DMS153 (cell line): ENCODE data around the gene CLIP1.
"Not testable (repeated sequence)": the region's sequence is repeated elsewhere in the genome, so short reads cannot be mapped to it uniquely, and the experiment has no call there.

Experiments used
- DNase-seq: peaks from one replicate; lab custom pipeline; 2025; lab: John Stamatoyannopoulos, UW

CLIP1 gene

DNA sequence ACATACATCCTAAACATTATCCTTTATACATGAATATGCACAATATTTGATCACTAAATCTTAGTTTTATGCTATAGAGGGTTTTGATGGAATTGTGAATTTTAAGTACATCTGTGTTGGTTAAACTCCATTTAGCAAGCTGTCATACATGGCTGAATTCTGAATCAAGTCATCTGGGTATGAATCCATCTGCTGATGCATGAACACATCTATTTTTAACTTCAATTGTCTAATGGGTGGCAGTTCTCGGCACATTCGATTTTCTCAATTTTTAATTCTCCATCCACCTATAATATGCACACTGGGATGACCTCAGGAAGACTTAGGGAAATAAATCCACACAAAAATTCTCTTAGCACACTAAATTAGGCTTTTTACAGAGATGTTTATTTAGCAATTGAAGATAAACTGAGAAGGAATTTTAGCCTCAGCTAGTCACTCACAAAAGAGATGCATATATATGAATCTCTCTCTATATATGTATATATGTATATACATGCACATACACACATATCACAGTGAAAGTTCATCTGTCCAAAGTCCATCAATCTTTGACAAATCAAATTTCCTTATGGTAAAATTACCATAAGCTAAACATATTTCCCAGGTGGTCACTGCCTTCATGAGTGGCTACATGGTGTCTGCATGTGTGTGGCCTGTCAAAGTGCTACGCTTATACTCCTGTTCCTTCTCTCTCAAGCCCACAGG, 111.7 kb downstream of the CLIP1 start:
- no peak for DNase-seq

DNA sequence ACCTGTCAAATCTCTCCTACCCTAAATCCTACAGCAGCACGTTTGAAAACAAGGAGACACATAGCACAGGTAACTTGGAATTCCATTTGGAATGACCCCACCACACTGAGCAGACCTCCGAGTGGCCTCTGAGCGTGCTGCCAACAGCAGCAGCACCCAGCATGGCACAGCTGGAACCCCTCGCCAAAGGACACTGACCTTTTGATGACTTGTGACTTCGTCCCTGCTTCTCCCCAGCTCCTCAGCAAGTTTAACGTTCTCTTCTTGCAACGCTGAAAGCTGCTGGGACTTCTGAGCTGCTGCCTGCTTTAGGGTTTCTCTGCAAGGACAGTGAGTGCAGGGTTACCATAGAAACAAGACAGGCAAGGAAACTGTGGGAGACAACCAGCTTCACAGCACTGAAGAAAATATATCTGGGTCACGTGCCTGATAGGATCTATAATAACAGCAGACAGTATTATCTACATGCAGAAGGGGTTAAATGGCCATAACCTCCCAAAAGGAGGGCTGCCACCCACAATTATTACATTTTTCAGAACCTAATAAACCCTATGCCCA, 112.8 kb downstream of the CLIP1 start:
- DNase-seq = no peak

DNA sequence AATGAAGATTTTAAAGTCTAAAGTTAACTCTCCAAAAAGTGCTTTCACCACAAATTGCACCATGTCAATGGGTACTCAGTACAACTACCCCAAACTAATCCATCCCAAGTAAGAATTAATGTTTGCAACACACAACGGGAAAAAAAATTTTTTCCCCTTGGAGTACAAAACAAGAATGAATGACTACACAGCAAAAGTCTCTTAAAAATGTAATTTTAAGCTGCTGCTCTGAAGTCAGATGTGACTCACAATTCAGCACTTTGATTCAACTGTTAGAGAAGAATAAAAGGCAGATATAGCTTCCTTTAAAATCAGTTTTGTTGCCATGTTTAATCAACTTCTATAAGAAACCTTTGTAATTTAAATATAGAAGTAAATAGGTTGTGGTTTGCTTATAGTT, 113.7 kb downstream of the CLIP1 start:
- DNase-seq = no peak

DNA sequence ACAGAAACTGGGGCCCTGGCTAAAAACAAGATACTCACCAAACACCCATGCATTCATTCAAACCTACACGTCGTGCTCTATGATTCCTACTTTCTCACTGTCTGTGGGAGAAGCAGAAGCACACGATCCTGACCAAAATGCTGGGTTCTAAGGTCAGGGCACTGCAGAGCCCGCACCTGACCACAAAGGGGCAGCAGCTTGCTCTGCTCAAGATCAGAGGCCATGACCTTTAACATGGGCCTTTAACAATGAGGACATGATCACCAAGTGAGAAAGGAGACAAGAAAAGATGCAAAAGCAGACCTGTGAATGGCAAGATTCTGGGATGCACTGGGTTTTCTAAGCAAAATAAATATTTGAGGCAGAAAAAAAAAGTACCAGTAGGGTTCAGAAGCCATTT, 116.1 kb downstream of the CLIP1 start:
- no peak for DNase-seq

DNA sequence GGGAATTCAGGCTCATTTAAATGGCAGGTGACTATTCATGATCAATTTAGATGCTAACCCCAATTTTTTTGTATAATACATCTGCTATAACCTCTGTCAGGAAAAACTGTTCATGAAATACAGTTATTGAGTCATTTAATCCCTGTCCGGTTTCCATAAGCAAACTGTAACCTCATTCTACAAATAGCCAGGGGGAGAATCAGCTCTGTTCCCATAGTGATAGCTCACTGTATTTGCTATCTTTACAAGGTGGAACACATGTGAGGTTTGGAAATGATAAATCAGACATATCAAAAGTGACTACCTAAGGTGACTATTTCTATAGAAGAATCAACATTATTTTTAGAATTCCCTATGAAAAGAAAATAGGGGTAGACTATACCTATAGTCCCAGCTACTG, 117.5 kb downstream of the CLIP1 start:
- DNase-seq = no peak

DNA sequence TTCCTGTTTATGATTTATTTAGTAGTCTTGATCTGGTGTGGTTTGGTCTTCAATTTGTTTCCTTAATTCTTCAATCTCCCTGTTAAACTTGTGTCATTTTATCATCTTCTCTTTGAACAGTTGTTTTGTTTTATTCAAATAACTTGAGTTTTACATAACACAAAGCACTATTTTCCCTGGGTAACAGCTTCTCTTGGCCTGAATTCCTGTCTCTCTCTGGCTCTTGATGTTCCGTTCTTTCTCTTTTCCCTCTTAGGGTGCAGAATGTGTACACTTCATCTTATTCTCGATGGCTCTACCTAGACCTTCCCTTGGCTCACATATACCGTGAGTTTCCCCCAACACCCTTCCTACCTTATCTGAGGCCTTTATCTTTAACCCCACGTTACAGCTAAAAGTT, 119.4 kb downstream of the CLIP1 start:
- DNase-seq = no peak

DNA sequence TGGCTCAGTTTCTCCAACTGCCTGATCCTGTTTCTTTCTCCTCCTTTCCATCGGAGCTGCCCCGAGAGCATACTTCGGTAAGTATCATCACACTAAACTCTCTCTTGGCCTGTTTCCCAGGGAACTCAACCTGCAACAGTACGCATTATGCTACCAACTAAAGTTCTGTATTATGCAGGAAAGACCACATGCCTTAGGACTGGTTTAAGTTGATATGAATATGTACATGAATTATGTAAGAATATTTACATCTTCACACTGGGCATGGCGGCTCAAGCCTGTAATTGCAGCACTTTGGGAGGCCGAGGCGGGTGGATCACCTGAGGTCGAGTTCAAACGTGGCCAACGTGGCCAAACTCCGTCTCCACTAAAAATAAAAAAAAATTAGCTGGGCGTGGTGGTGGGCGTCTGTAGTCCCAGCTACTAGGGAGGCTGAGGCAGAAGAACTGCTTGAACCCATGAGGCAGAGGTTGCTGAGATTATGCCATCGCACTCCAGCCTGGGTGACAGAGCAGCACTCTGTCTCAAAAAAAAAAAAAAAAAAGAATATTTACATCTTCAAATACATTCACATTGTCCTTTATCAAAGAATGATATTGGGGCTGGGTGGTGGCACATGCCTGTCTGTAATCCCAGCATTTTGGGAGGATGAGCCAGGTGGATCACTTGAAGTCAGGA, 124.3 kb downstream of the CLIP1 start:
- DNase-seq = no peak

DNA sequence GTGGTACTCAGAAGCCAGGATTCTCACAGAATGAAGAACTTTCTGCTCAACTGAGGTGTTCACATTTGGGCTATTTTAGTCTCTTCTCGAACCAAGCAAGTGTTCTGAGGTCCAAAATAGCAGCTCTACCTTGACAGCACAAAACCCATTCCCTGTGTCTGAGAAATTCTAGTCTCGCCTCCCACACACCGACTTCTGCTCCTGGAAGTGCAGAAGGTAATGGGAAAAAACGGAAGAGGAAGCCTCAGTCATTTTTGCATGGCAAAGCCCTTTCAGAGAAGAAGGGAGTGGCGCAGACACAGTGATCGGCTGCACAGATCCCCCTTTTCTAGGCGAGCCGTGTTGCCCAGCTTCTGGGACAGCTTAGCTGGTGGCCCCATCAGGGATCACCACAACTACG, 125.0 kb downstream of the CLIP1 start:
- DNase-seq = no peak

DNA sequence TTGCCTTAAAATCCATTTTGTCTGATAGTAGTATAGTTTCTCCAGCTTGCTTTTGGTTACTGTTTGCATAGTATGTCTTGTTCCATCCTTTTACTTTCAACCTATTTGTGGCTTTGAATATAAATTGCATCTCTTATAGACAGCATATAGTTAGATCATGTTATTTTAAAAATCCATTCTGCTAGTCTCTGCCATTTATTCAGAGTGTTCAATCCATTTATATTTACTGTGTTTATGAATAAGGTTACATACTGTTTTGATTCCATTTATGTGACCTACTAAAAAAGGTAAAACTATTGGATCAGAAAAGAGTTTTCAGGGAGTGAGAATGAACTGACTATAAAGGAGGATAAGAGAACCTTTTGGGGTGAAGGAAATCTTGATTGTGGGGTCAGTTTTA, 126.6 kb downstream of the CLIP1 start:
- no peak for DNase-seq

DNA sequence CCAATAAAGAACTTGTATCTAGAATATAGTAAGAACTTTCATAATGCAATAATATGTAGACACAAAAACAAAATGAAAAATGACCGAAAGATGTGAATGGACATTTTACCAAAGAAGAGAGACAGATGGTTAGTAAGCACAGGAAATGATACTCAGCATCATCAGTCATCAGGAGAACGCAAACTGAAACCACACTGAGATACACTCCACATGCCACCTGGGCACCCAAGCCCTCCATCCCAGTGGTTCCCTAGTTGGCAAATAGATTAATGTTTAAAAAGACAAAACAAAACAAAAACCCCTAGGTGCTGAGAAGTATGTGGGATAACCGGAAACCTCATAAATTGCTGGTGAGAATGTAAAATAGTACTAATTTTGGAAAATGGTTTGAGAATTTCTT, 129.4 kb downstream of the CLIP1 start:
- no peak for DNase-seq

DNA sequence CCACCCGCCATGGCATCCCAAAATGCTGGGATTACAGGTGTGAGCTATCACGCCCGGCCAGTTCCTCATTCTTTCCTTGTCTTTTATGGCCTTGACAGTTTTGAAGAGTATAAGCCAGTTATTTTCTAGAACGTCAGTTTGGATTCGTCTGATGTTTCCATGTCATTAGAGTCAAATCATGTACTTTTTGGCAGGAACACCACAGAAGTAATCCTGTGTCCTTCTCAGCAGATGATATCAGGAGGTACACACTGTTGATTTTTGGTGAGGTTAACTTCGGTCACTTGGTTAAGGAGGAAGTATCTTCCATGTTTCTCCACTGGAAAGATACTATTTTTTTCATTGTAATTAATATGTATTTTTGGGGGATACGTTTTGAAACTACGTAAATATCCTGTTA, 131.0 kb downstream of the CLIP1 start:
- DNase-seq = no peak

DNA sequence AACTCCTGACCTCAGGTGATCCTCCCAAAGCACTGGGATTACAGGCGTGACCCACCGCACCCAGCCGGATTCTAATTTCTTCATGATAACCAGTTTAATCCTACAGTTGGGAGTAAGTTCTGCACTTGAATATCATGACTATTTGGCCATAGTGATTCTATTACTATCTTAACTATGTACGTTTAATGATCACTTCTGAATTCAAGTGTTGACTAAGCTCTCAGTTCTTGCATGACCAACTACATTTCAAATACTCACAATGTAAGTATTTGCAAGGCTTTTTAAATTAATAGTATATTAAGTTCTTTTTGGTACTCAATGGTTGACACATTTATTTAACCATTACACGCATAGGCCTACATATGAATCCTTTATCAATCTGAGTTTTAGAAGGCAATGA, 138.8 kb downstream of the CLIP1 start:
- DNase-seq = no peak

DNA sequence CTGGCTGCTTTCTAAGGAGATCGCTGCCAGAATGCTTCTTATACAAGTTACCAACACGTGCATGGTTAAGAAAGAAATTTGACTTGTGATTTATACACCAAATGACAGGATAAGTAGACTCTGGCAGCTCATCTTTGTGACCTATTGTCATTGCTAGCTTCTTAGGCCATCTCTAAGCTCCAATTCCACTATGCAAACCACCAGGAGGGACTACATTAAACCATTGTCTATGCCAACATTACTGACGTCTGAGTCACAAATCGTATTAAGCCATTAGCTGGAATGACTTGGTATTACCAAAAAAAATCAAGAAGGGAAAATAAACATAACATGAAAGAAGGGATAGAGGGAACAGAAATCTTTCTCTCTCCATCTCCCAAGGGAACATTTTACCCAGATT, 140.4 kb downstream of the CLIP1 start:
- DNase-seq = no peak

DNA sequence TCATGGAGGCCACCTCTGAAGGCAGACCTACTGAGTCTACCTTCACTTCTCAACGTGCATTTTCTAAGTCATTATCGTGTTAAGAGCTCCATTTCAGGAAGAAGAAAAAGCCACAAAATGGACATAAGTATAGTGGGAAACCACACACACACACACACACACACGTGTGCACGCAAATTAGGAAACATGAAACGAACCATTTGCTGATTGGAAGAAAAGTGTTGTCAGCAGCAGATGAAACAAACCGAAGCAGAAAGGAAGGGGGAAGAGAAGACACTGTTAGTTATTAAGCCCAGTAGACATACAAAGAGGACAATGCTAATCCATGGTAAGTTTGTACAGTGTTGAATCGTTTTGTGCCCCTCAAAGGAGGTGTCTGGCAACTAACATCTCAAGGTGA, 146.2 kb downstream of the CLIP1 start:
- no peak for DNase-seq

DNA sequence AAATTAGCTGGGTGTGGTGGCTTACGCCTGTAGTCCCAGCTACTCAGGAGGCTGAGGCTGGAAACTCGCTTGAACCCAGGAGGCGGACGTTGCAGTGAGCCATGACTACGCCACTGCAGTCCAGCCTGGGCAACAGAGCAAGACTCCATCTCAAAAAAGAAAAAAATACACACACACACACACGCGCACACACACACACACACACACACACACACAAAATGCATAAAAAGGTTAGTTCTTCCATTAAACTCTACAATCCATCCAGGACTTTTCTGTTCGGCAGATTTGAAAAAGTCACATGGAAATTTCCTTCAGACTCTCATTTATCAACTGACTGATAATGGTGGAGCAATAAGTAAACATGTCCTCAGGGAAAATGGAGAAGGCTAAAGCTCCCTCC, 147.0 kb downstream of the CLIP1 start:
- no peak for DNase-seq

DNA sequence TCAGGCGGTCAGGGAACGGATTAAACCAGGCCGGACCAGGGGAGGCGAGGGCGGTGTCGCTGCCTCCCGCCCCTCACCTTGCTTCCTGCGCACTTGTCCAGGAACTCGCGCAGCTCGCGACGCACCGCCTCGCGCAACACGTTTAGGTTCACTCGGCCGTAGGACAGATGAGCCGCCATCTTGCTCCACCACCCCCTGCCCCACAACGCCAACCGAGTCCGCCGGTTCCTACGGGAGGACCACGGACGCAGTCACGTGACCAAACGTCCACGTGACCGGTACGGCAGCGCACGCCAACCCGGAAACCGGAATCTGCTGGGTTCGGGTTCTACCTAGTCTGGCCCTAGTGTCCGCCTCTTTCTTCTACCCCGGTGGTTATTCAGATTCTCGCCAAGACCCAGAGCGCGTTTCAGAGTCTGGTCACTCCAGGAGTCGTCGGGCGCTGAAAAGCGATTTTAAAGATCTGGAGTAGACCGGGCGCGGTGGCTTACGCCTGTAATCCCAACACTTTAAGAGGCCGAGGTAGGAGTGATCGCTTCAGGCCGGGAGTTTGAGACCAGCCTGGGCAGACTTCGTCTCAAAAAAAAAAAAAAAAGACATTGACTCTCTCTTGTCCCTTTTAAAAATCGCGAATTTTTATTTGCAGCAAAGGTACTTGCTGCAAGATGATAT, 156.1 kb downstream of the CLIP1 start, which contains the start of gene VPS33A:
Gene VPS33A, minus strand, starts transcription at position 265 of the 672 bp plus-strand sequence. Its CDS starts 86 bp downstream, at position 179.
- peak; percentile 94 for DNase-seq

DNA sequence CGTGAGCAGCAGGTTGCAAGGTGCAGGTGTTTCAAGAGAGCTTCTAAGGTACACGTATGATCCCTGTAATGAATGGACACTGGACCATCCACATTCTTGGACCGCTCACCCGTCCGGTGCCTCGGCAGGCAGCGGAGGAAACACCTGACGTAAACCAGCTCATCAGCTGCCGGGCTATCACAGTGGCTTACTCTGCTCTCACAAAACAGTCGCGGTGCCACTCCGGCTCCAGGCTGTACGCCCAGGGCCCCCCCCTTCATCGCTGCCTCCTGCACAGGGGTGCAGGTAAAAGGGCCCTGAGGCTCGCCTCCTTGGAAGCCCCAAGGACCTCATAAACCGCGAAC, 156.6 kb downstream of the CLIP1 start:
- no peak for DNase-seq

DNA sequence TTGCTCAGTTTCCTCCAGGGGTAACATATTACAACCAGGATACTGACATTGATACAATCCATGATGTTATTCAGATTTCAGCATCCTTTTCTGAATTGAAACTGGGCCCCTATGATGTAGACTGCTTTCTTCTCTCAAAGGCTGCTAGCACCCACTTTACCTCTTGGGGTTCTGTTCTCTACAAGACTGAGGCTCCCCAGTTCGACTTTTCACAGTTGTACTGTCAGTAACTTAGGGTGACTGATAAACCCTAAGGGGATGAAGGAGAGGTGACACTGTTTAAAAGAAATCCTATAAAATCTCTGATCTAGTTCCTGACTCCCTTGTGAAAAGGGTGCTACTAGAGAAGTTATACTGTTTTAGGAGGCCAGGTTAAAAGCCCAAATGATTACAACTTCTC, 157.0 kb downstream of the CLIP1 start:
- DNase-seq = no peak

DNA sequence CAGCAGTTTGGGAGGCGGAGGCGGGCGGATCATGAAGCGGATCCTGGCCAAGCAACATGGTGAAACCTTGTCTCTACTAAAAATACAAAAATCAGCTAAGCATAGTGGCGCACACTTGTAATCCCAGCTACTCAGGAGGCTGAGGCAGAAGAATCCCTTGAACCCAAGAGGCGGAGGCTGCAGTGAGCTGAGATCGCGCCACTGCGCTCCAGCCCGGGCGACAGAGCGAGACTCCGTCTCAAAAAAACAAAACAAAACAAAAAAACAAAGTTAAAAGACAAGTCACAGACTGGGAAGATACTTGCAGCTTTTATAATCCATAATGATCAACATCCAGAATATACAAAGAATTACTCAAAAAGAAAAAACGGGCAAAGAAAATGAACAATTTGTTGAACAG, 161.7 kb downstream of the CLIP1 start:
- DNase-seq = not testable (repeated sequence)

DNA sequence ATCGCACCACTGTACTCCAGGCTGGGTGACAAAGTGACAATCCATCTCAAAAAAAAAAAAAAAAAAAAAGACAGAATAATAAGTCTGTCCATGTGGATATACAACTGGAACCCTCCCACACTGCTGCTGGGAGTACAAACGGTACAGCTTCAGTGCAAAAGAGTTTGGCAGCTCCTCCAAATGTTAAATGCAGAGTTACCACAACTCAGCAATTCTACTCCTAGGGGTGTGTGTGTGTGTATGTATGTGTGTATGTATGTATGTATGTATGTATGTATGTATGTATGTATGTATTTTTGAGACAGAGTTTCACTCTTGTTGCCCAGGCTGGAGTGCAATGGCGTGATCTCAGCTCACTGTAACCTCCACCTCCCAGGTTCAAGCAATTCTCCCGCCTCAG, 163.5 kb downstream of the CLIP1 start:
- DNase-seq = not testable (repeated sequence)

DNA sequence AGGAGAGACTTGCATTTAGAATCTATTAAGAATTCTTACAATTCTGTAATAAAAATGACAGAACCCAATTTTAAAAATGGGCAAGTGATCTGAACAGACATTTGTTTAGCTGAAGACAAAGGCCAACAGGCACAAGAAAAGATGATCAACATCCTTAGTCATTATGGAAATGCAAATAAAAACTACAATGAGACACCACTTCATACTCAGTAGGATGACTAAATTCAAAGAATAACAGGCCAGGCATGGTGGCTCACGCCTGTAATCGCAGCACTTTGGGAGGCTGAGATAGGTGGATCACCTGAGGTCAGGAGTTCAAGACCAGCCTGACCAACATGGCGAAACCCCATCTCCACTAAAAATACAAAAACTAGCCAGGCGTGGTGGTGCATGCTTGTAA, 164.0 kb downstream of the CLIP1 start:
- not testable (repeated sequence) for DNase-seq

DNA sequence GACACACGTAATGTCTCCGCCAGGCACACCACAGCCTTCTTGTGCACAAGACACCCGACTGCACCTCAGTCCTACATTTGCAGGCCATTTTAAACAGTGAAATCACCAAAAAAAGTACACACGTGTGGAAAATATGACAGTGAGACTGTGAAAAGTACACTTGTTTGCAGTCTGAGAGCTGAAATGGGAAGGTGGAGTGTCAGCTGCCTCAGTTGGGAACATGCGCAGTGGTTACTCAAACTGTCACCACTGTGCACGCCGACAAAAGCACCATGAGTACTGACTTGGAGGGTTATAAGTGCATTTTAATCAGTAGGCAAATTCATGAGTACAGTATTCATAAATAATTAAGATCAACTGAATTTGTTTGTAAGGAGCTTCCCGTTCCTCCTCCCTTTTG, 171.9 kb downstream of the CLIP1 start:
- no peak for DNase-seq

DNA sequence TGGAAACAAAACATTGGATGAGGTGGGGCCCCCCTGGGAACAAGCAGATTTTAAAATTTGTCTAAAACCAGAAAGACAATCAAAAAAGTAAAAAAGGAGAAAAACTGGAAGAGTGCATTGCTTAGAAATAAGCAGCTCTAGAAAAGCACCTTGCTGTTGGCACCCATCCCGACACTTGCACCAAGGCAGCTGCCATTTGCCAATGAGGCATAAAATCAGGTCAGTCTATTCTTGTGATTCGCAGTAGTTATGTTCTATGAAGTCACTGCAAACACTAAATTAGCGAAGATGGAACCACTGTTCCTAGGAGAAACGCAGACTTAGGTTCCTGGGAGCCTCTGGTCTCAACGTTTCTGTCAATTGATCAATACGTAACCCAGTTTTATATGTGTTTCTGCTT, 172.4 kb downstream of the CLIP1 start:
- no peak for DNase-seq
